HCT116 (cell line): Measurements from ENCODE around the gene CHST11. TPM values are rescaled to one million over a fixed set of nuclear protein-coding genes. Genes with fewer than 3 reads are reported as not detected.
"Not testable (repeated sequence)": the region's sequence is repeated elsewhere in the genome, so short reads cannot be mapped to it uniquely, and the experiment has no call there.

Source experiments
- ATAC-seq: fragments of 200-7000 bp; cut with Tn5 transposase; 2 replicates; pipeline ENCODE4 v1.9.1; 2020; ENCODE audit warnings: mild to moderate bottlenecking, moderate library complexity
- BruUV-seq: library from RNA; stranded (reverse); fragments of 400-500 nt; replicated peaks from 2 replicates; lab custom pipeline; 2021; lab: Mats Ljungman, UMichigan
- CTCF ChIA-PET: fragments of 300-600 bp; sonication (Branson Sonifier 250); formaldehyde crosslinking; loops from one replicate; lab custom pipeline; 2021; ENCODE audit warnings: antibody characterized with exemption; lab: Charles Lee
- POLR2A ChIA-PET: fragments of 300-600, 350-600 bp; sonication (Branson Sonifier 250); formaldehyde crosslinking; loops from one replicate; lab custom pipeline; 2021; ENCODE audit warnings: antibody characterized with exemption; lab: Charles Lee
- RAD21 ChIA-PET, 2 experiments: fragments of 300-600 bp; sonication (Branson Sonifier 250); formaldehyde crosslinking; loops; one replicate each; lab custom pipeline; 2023; ENCODE audit warnings: low total read pairs in 2 of 2; ENCODE audit not compliant: uncharacterized antibody in 2 of 2, unreplicated experiment in 2 of 2, low non-redundant PET in 1 of 2; lab: Charles Lee
- DNase-seq: peaks from one replicate; pipeline ENCODE4 v3.0.0-alpha.2; 2010; ENCODE audit warnings: low read depth, low spot score
- H2AFZ ChIP-seq: fragments of 200-600 bp; shearing (Covaris generic), sonication (generic); 2 replicates; pipeline ENCODE4 v1.6.1; 2017; ENCODE audit warnings: low read depth, mixed run types, mixed read lengths, antibody characterized with exemption, low read length; ENCODE audit not compliant: poor library complexity, severe bottlenecking
- H3K27ac ChIP-seq: 2 replicates; pipeline ENCODE4 v1.5.1; 2012; ENCODE audit warnings: low read depth, low read length
- H3K27me3 ChIP-seq: fragments of 200-600 bp; sonication (generic); 2 replicates; pipeline ENCODE4 v1.6.1; 2016; ENCODE audit warnings: mixed run types, low read length, mixed read lengths; ENCODE audit not compliant: insufficient read depth
- H3K36me3 ChIP-seq, 2 experiments: fragments of 200-500 bp in 1 of 2; fragments of 200-600 bp in 1 of 2; sonication (Bioruptor generic) in 1 of 2; sonication (generic) in 1 of 2; 2 replicates each; pipeline versions ENCODE4 v1.5.1 to v1.6.1; 2014 to 2016; ENCODE audit warnings: low read length in 2 of 2, inconsistent platforms in 1 of 2, mixed read lengths in 1 of 2, mixed run types in 1 of 2; ENCODE audit not compliant: insufficient read depth in 2 of 2, control insufficient read depth in 1 of 2
- H3K4me1 ChIP-seq, 2 experiments: fragments of 200-600 bp in 1 of 2; sonication (generic) in 1 of 2; 2 replicates each; pipeline versions ENCODE4 v1.5.1 to v1.6.1; 2012 to 2017; ENCODE audit warnings: low read length in 2 of 2, inconsistent platforms in 1 of 2, mild to moderate bottlenecking in 1 of 2, mixed read lengths in 1 of 2, mixed run types in 1 of 2, moderate library complexity in 1 of 2; ENCODE audit not compliant: insufficient read depth in 2 of 2, control insufficient read depth in 1 of 2
- H3K4me2 ChIP-seq: fragments of 200-600 bp; sonication (generic); 2 replicates; pipeline ENCODE4 v1.6.1; 2017; ENCODE audit warnings: mixed run types, low read length, mixed read lengths
- H3K4me3 ChIP-seq, 2 experiments: fragments of 200-600 bp in 1 of 2; sonication (generic) in 1 of 2; replicated peaks in 1 of 2; 2 replicates each; pipeline ENCODE4 v1.5.1; 2011 to 2016; ENCODE audit warnings: low read length in 2 of 2, control low read depth in 1 of 2, low read depth in 1 of 2, mild to moderate bottlenecking in 1 of 2, mixed read lengths in 1 of 2, mixed run types in 1 of 2
- H3K79me2 ChIP-seq: fragments of 200-600 bp; sonication (generic); 2 replicates; pipeline ENCODE4 v1.6.1; 2017; ENCODE audit warnings: mild to moderate bottlenecking, mixed run types, low read length, moderate library complexity, mixed read lengths; ENCODE audit not compliant: insufficient read depth
- H3K9ac ChIP-seq: fragments of 200-600 bp; sonication (generic); 2 replicates; pipeline ENCODE4 v1.6.1; 2016; ENCODE audit warnings: low read length, mixed read lengths
- H3K9me2 ChIP-seq: fragments of 200-600 bp; sonication (generic), shearing (Covaris generic); 2 replicates; pipeline ENCODE4 v1.6.1; 2017; ENCODE audit warnings: mixed run types, mild to moderate bottlenecking, moderate library complexity; ENCODE audit not compliant: insufficient read depth
- H3K9me3 ChIP-seq, 2 experiments: fragments of 200-500 bp in 1 of 2; fragments of 200-600 bp in 1 of 2; sonication (Bioruptor generic) in 1 of 2; sonication (generic) in 1 of 2; 2 replicates each; pipeline ENCODE4 v1.6.1; 2014 to 2017; ENCODE audit warnings: low read length in 2 of 2, mixed read lengths in 2 of 2, inconsistent platforms in 1 of 2, low read depth in 1 of 2, mild to moderate bottlenecking in 1 of 2, mixed run types in 1 of 2, moderate library complexity in 1 of 2; ENCODE audit not compliant: control insufficient read depth in 1 of 2, insufficient read depth in 1 of 2
- H4K20me1 ChIP-seq: fragments of 200-600 bp; sonication (generic), shearing (Covaris generic); 2 replicates; pipeline ENCODE4 v1.6.1; 2017; ENCODE audit warnings: mixed run types, mild to moderate bottlenecking, moderate library complexity; ENCODE audit not compliant: insufficient read depth
- ATF3 ChIP-seq: IDR thresholded peaks from 2 replicates; pipeline ENCODE4 v1.6.1; 2012
- CBX3 ChIP-seq: IDR thresholded peaks from 2 replicates; pipeline ENCODE4 v1.6.1; 2012; ENCODE audit warnings: low read depth
- CTCF ChIP-seq, 3 experiments: fragments of 200-600 bp in 1 of 3; sonication (generic) in 1 of 3; IDR thresholded peaks in 2 of 3; conservative IDR thresholded peaks in 1 of 3; 2 replicates each; pipeline ENCODE4 v1.5.1; 2012 to 2017; ENCODE audit warnings: low read depth in 2 of 3, low read length in 2 of 3, antibody characterized with exemption in 1 of 3, borderline replicate concordance in 1 of 3, control low read depth in 1 of 3, mild to moderate bottlenecking in 1 of 3, mixed read lengths in 1 of 3, mixed run types in 1 of 3, moderate library complexity in 1 of 3; ENCODE audit not compliant: insufficient read depth in 1 of 3
- EGR1 ChIP-seq: IDR thresholded peaks from 2 replicates; pipeline ENCODE4 v1.6.1; 2012; ENCODE audit warnings: low read depth
- ELF1 ChIP-seq: IDR thresholded peaks from 2 replicates; pipeline ENCODE4 v1.6.1; 2012; ENCODE audit warnings: low read depth, borderline replicate concordance
- EZH2phosphoT487 ChIP-seq: fragments of 200-600 bp; IDR thresholded peaks from 2 replicates; pipeline ENCODE4 v1.6.1; 2018; ENCODE audit warnings: antibody characterized with exemption, borderline replicate concordance
- MAX ChIP-seq: IDR thresholded peaks from 2 replicates; pipeline ENCODE4 v1.6.1; 2012
- YY1 ChIP-seq: IDR thresholded peaks from 2 replicates; pipeline ENCODE4 v1.6.1; 2011; ENCODE audit warnings: low read length, low read depth, moderate library complexity, mild to moderate bottlenecking; ENCODE audit not compliant: insufficient replicate concordance; ENCODE audit errors: extremely low read depth
- ZNF274 ChIP-seq: fragments of 200-500 bp; sonication (Bioruptor generic); IDR thresholded peaks from 2 replicates; pipeline ENCODE4 v1.6.1; 2014; ENCODE audit warnings: mild to moderate bottlenecking, low read depth, low read length, inconsistent platforms
- intact Hi-C: fragments of 100-400 bp; cut with micrococcal nuclease; formaldehyde crosslinking; loops from 2 replicates; pipeline ENCODE4 v1.10.0; 2022
- total RNA-seq: library from RNA; stranded (reverse); gene quantifications from one replicate; pipeline ENCODE4 v1.2.1, GENCODE V29; 2021; ENCODE audit not compliant: unreplicated experiment
- TF ChIP-seq, protein P1 (sequence below): IDR thresholded peaks from 2 replicates; pipeline ENCODE4 v1.6.1; 2011; ENCODE audit warnings: mild to moderate bottlenecking, low read length, moderate library complexity; ENCODE audit not compliant: insufficient replicate concordance; ENCODE audit errors: extremely low read depth

CHST11 gene
- total RNA-seq, 1 experiment from 2014 or later = 10.1 TPM

GRCh38 chr12:104611671-104612070 is 154.9 kb downstream of the CHST11 start:
- H3K79me2 ChIP-seq = no peaks in the 10 kb centered on the region

GRCh38 chr12:104613372-104613771 is 156.6 kb downstream of the CHST11 start:
- intact Hi-C loops, H3K4me1 ChIP-seq, H2AFZ ChIP-seq, H3K4me2 ChIP-seq, H3K36me3 ChIP-seq, H3K27ac ChIP-seq, H3K9me2 ChIP-seq, H4K20me1 ChIP-seq, H3K9me3 ChIP-seq, BruUV-seq, H3K79me2 ChIP-seq, DNase-seq, CTCF ChIA-PET, ATAC-seq, H3K9ac ChIP-seq, H3K27me3 ChIP-seq, H3K4me3 ChIP-seq, POLR2A ChIA-PET, RAD21 ChIA-PET: not testable (repeated sequence)

More at GRCh38 chr12:104611671-104612070, 154.9 kb downstream of the CHST11 start:
- Histone ChIP-seq H3K4me1 (no peaks in the 10 kb centered on the region), H3K9me2 (no peaks in the 10 kb centered on the region), H3K27ac (no peak overlapping the region), H3K4me2 (no peak overlapping the region), H4K20me1 (no peaks in the 10 kb centered on the region), H3K36me3 (no peaks in the 10 kb centered on the region), H2AFZ (no peak overlapping the region), H3K9ac (no peak overlapping the region), H3K27me3 (no peaks in the 10 kb centered on the region), H3K4me3 (no peak overlapping the region), H3K9me3 (no peaks in the 10 kb centered on the region)
- CTCF ChIA-PET = no interaction called here
- DNase-seq (no peak), ATAC-seq (no peak)
- no peak for TF ChIP-seq ELF1
- no peak for TF ChIP-seq EGR1
- no peak for TF ChIP-seq EZH2phosphoT487
- TF ChIP-seq ZNF274 = no peak
- TF ChIP-seq CTCF (IDR thresholded peaks at IDR 0.05 in 2 of 3, conservative IDR thresholded peaks at IDR 0.05 in 1 of 3; ENCODE audit: borderline replicate concordance in 1 of 3, insufficient read depth in 1 of 3, low read depth in 2 of 3, low read length in 2 of 3) = no peak
- no peak for TF ChIP-seq YY1
- TF ChIP-seq MAX = no peak
- TF ChIP-seq CBX3 = no peak
- TF ChIP-seq ATF3 = no peak
- TF ChIP-seq, protein P1, sequence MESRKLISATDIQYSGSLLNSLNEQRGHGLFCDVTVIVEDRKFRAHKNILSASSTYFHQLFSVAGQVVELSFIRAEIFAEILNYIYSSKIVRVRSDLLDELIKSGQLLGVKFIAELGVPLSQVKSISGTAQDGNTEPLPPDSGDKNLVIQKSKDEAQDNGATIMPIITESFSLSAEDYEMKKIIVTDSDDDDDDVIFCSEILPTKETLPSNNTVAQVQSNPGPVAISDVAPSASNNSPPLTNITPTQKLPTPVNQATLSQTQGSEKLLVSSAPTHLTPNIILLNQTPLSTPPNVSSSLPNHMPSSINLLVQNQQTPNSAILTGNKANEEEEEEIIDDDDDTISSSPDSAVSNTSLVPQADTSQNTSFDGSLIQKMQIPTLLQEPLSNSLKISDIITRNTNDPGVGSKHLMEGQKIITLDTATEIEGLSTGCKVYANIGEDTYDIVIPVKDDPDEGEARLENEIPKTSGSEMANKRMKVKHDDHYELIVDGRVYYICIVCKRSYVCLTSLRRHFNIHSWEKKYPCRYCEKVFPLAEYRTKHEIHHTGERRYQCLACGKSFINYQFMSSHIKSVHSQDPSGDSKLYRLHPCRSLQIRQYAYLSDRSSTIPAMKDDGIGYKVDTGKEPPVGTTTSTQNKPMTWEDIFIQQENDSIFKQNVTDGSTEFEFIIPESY = no peak
- POLR2A ChIA-PET = no interaction called here
- BruUV-seq = no TSS peak
- RAD21 ChIA-PET = no interaction called here
- intact Hi-C loops = no loop called here
